ENCODE results near the gene KCTD18.

- TF ChIP-seq CTCF (IDR thresholded peaks at IDR 0.05; ENCODE audit: low read depth, low read length, missing input control) = no peak
- no peak for TF ChIP-seq ZBTB33 (IDR thresholded peaks at IDR 0.05)
- TF ChIP-seq ATF3 (IDR thresholded peaks at IDR 0.05) = no peak
- TF ChIP-seq GABPA (IDR thresholded peaks at IDR 0.05 in 1 of 2, conservative IDR thresholded peaks at IDR 0.05 in 1 of 2) = no peak
- TF ChIP-seq RAD21 (IDR thresholded peaks at IDR 0.05) = no peak
- no peak for TF ChIP-seq REST (IDR thresholded peaks at IDR 0.05)
- no peak for TF ChIP-seq EGR1 (IDR thresholded peaks at IDR 0.05; ENCODE audit: low read depth in 2 of 2)
- no peak for TF ChIP-seq HNF4G (IDR thresholded peaks at IDR 0.05)
- no peak for TF ChIP-seq YY1 (IDR thresholded peaks at IDR 0.05)
Observed at GRCh38 chr2:200450288-200450687, 59.6 kb downstream of the KCTD18 start.
